CD4-positive, alpha-beta T cell treated with Interleukin-10 for 1 hour (primary cell): ENCODE measurements around the gene TRIM49.
"Not testable (repeated sequence)": the region's sequence is repeated elsewhere in the genome, so short reads cannot be mapped to it uniquely, and the experiment has no call there.

Experiments used
- DNase-seq: peaks from one replicate; pipeline ENCODE4 v3.0.0-alpha.2; 2020

The TRIM49 gene, protein sequence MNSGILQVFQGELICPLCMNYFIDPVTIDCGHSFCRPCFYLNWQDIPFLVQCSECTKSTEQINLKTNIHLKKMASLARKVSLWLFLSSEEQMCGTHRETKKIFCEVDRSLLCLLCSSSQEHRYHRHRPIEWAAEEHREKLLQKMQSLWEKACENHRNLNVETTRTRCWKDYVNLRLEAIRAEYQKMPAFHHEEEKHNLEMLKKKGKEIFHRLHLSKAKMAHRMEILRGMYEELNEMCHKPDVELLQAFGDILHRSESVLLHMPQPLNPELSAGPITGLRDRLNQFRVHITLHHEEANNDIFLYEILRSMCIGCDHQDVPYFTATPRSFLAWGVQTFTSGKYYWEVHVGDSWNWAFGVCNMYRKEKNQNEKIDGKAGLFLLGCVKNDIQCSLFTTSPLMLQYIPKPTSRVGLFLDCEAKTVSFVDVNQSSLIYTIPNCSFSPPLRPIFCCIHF

DNA sequence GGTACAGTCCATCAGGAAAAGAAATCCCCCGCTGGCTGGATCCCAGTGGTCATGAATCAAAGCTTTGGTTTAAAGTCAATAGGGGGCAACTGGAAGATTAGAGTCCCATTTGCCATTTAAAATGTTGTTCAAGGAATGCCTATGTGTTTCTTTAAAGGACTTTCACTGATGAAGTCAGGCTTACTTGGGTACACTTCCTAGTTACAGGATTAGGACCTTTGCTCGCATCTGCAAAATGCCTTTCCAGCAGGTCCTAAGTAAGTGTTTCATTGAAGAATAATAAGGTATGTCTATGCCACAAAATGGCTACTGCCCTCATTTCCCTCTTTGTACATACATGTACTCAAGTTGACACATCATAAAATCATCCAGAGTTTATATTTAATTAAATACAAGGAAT, at the start of gene TRIM49:
Gene TRIM49 (minus strand): TSS at position 101 of the 400 bp plus-strand sequence. CDS start 4,106 bp downstream, outside the sequence.
- not testable (repeated sequence) for DNase-seq

DNA sequence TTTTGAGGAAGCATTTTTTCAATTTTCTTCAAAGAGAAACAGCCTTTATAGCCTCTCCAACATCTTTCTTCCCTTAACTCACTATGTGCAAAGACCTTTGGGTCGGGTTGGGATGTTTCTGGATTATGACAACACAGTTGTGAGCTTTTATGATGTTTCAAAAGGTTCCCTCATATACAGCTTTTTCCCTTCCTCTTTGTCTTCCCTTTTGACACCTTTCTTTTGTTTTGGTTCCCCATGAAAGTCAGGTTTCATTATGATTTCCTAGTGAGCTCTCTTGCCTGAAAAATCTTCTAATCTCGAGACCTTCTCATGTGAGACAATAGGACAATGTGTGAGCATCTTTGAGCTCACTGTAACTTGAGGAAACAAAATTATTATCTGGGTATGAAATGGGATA, 18.3 kb upstream of the TRIM49 start:
- DNase-seq: not testable (repeated sequence)

DNA sequence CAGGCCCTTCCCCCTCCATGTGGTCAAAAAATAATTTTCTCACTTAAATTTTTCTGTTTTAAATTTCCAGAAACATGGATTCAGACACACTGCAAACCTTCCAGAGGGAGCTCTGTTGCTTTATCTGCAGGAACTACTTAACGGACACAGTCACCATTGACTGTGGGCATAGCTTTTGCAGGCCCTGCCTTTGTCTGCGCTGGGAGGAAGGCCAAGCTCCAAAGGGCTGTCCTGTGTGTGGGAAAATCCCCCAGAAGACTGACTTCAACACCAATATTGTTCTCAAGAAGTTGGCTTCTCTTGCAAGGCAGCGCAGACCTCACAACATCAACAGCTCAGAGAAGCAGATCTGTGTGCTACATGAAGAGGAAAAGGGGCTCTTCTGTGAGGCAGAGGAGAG, 11.6 kb upstream of the TRIM49 start:
- DNase-seq: not testable (repeated sequence)

DNA sequence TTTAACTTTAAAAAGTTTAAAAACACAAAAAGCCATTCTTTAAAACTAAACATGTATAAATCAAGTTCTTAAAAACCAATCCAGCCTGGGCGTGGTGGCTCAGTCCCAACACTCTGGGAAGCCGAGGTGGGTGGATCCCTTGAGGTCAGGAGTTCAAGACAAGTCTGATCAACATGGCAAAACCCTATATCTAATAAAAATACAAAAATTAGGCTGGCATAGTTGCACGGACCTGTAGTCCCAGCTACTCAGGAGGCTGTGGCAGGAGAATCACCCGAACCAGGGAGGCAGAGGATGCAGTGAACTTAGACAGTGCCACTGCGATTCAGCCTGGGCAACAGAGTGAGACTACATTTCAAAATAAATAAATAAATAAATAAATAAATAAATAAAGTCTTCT, 5.2 kb upstream of the TRIM49 start:
- DNase-seq: not testable (repeated sequence)

DNA sequence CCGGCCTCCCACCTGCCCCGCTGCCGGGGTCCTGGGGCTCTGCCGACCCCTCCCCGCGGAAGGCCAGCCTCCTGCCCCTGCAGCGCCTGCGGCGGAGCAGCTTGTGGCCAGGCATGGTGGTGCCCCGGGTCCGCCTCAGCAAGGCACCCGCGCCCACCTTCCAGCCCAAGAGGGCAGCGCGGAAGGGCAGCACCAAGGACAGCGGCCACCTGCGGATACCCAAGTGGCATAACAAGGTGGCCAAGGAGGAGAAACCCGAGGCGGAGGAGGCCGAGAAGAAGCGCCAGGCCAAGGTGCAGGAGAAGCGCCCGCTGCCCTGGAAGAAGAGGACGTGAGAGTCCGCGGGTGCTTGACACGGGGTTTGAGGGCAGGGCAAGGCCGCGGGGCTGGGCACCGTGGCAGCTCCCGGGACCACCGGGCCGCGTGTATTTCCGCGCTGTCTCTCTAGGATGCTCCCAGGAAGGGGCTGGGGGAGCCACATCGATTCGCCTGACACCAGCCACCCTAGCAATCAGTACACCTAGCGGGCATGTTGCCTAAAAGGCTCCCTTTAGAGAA, 20.8 kb downstream of the TRIM49 start:
- DNase-seq: not testable (repeated sequence)

DNA sequence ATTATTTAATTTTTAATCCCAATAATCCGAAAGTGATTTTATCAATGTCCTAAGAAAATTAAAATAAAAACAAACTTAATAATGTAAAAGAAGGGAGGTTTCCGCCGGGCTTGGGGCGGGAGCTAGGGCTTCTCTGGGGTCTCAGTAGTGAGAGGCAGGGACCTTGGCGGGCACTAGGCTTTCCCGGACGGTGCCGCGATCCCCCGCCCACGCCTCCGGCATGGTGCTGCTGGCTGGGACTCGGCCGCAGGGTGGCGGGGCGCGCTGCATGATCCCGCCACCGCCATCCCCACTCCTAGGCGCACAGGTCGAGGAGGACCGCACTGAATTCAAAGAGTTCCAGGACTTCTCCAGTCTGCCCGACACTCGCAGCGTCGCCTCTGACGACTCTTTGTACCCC, 22.6 kb downstream of the TRIM49 start:
- not testable (repeated sequence) for DNase-seq

DNA sequence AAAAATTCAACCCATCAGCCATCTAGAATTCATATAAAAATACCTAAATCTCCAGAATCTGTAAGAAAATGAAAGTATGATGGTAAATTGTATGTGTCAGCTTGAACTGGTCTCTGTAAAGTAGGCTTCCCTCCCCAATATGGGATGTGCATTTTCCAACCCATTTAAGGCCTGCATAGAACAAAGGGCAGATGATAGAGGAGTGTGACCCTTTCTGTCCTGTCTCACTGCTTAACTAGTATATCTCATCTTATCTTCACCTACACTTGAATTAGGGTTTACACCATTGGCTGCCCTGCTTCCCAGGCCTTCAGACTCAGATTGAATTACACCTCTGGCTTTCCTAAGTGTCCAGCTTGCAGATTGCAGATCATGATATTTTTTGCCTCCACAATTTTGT, 57.6 kb downstream of the TRIM49 start:
- not testable (repeated sequence) for DNase-seq
